T-helper 2 cell treated with Interferon-gamma antibody and Interleukin-4, amounts not matched to agents 100 ng/mL and 5 ng/mL, for 36 hours (primary cell): Measurements from ENCODE around the gene CCDC59. TPM values are rescaled to one million over a fixed set of nuclear protein-coding genes. Genes with fewer than 3 reads are reported as not detected.
"Not testable (repeated sequence)": the region's sequence is repeated elsewhere in the genome, so short reads cannot be mapped to it uniquely, and the experiment has no call there.

Experiments
- intact Hi-C: fragments of 100-400 bp; cut with micrococcal nuclease; formaldehyde crosslinking; loops from one replicate; pipeline ENCODE4 v1.15.1; 2023
- total RNA-seq: library from RNA; stranded (reverse); gene quantifications from 2 replicates; pipeline ENCODE4 v1.2.3, GENCODE V29; 2022

The CCDC59 gene
- total RNA-seq = 45.6 and 47.0 TPM in 2 replicates

- intact Hi-C loops = loop anchor here (1.0 kb wide), 2 partner anchors 328 to 714 kb away; partner anchors contain the start of gene TMTC2
These were observed at the start of gene CCDC59, which contains the start of gene METTL25 for GRCh38 chr12:82358200-82359114. TSS of gene CCDC59 (minus strand) at chr12:82358387. CDS start at chr12:82358376, 11 bp downstream. TSS of gene METTL25 (plus strand) at chr12:82358529. CDS start at chr12:82358566, 37 bp downstream.

- intact Hi-C loops = no loop called here
These were observed 49.3 kb upstream of the CCDC59 start for GRCh38 chr12:82407481-82407880.

GRCh38 chr12:82406651-82407050 lies 48.5 kb upstream of the CCDC59 start:
- intact Hi-C loops = no loop called here

- intact Hi-C loops = no loop called here
These were observed 42.6 kb upstream of the CCDC59 start for GRCh38 chr12:82400819-82401218.

GRCh38 chr12:82398879-82399278 lies 40.7 kb upstream of the CCDC59 start:
- intact Hi-C loops = no loop called here

- intact Hi-C loops = no loop called here
These were observed 25.9 kb upstream of the CCDC59 start for GRCh38 chr12:82383930-82384552.

- intact Hi-C loops = no loop called here
These were observed 20.8 kb upstream of the CCDC59 start for GRCh38 chr12:82378997-82379396.

- intact Hi-C loops = no loop called here
These were observed 17.0 kb upstream of the CCDC59 start for GRCh38 chr12:82375201-82375600.

GRCh38 chr12:82366197-82366596 lies 8.0 kb upstream of the CCDC59 start:
- intact Hi-C loops = no loop called here

GRCh38 chr12:82363990-82364389 lies 5.8 kb upstream of the CCDC59 start:
- intact Hi-C loops = no loop called here

- intact Hi-C loops = no loop called here
These were observed 3.3 kb upstream of the CCDC59 start for GRCh38 chr12:82361461-82361915.

- intact Hi-C loops = not testable (repeated sequence)
These were observed 2.6 kb upstream of the CCDC59 start for GRCh38 chr12:82360834-82361233.

GRCh38 chr12:82359115-82359478 lies 910 bp upstream of the CCDC59 start:
- intact Hi-C loops = no loop called here

- intact Hi-C loops = loop anchor here (1.0 kb wide), 2 partner anchors 328 to 714 kb away; partner anchors contain the start of gene TMTC2
These were observed 365 bp downstream of the CCDC59 start for GRCh38 chr12:82357845-82358199.

- intact Hi-C loops = no loop called here
These were observed 847 bp downstream of the CCDC59 start for GRCh38 chr12:82357340-82357739.

GRCh38 chr12:82351390-82351789 lies 6.8 kb downstream of the CCDC59 start:
- intact Hi-C loops = no loop called here

- intact Hi-C loops = no loop called here
These were observed 8.0 kb downstream of the CCDC59 start for GRCh38 chr12:82350161-82350560.

GRCh38 chr12:82329508-82329907 lies 28.7 kb downstream of the CCDC59 start:
- intact Hi-C loops = no loop called here

GRCh38 chr12:82327861-82328260 lies 30.3 kb downstream of the CCDC59 start:
- intact Hi-C loops = loop anchor here (1.0 kb wide), 1 partner anchor 684 kb away; no protein-coding TSS in a partner anchor

- intact Hi-C loops = loop anchor here (1.0 kb wide), 1 partner anchor 683 kb away; no protein-coding TSS in a partner anchor
These were observed 31.2 kb downstream of the CCDC59 start for GRCh38 chr12:82326905-82327503.

- intact Hi-C loops = no loop called here
These were observed 32.4 kb downstream of the CCDC59 start for GRCh38 chr12:82325540-82326336.
